ENCODE results near the gene CSTPP1.
"Not testable (repeated sequence)": the region's sequence is repeated elsewhere in the genome, so short reads cannot be mapped to it uniquely, and the experiment has no call there.

The CSTPP1 gene

GRCh38 chr11:47182380-47182779 is 245.8 kb downstream of the CSTPP1 start:
- Histone ChIP-seq H3K9me3 (no peaks in the 10 kb centered on the region), H3K4me3 (no peak overlapping the region), H3K27me3 (ENCODE audit: low read depth) (no peaks in the 10 kb centered on the region), H3K36me3 (replicated peaks) (peaks cover 24% of the 10 kb centered on the region), H3K4me1 (peaks cover 16% of the 10 kb centered on the region)
- no peak for DNase-seq (ENCODE audit: low spot score in 2 of 2)
- in situ Hi-C loops (cut with MboI; ENCODE audit: low sequenced_read_pairs), result no loop called here

GRCh38 chr11:47183031-47183856 is 246.7 kb downstream of the CSTPP1 start:
- no peak for DNase-seq (ENCODE audit: low spot score in 2 of 2)
- Histone ChIP-seq H3K4me3 (no peak overlapping the region), H3K27me3 (ENCODE audit: low read depth) (no peaks in the 10 kb centered on the region), H3K36me3 (replicated peaks) (peaks cover 19% of the 10 kb centered on the region), H3K9me3 (no peaks in the 10 kb centered on the region), H3K4me1 (peaks cover 17% of the 10 kb centered on the region)
- in situ Hi-C loops (cut with MboI; ENCODE audit: low sequenced_read_pairs), result no loop called here

- no peak overlapping the region for H3K4me3 ChIP-seq
- H3K9me3 ChIP-seq, result no peaks in the 10 kb centered on the region
- DNase-seq (ENCODE audit: low spot score in 2 of 2), result no peak
- H3K4me1 ChIP-seq, result peaks cover 17% of the 10 kb centered on the region
- in situ Hi-C loops (cut with MboI; ENCODE audit: low sequenced_read_pairs), result no loop called here
- peaks cover 14% of the 10 kb centered on the region for H3K36me3 ChIP-seq (replicated peaks)
- H3K27me3 ChIP-seq (ENCODE audit: low read depth), result no peaks in the 10 kb centered on the region
These were observed 247.4 kb downstream of the CSTPP1 start for GRCh38 chr11:47183969-47184368.

GRCh38 chr11:47184711-47185304 is 248.2 kb downstream of the CSTPP1 start:
- in situ Hi-C loops (cut with MboI; ENCODE audit: low sequenced_read_pairs), result no loop called here
- H3K36me3 ChIP-seq (replicated peaks), result peaks cover 6% of the 10 kb centered on the region
- peaks cover 17% of the 10 kb centered on the region for H3K4me1 ChIP-seq
- peak overlapping the region; percentile 75 for H3K4me3 ChIP-seq
- no peak for DNase-seq (ENCODE audit: low spot score in 2 of 2)
- H3K27me3 ChIP-seq (ENCODE audit: low read depth), result no peaks in the 10 kb centered on the region
- no peaks in the 10 kb centered on the region for H3K9me3 ChIP-seq

GRCh38 chr11:47185305-47186075 is 248.9 kb downstream of the CSTPP1 start:
- peak; percentile 73 to 88 for DNase-seq (ENCODE audit: low spot score in 2 of 2)
- H3K36me3 ChIP-seq (replicated peaks), result peaks cover 5% of the 10 kb centered on the region
- in situ Hi-C loops (cut with MboI; ENCODE audit: low sequenced_read_pairs), result no loop called here
- H3K27me3 ChIP-seq (ENCODE audit: low read depth), result no peaks in the 10 kb centered on the region
- H3K9me3 ChIP-seq, result no peaks in the 10 kb centered on the region
- H3K4me3 ChIP-seq, result peak overlapping the region; percentile 75
- H3K4me1 ChIP-seq, result peaks cover 17% of the 10 kb centered on the region

- peaks cover 17% of the 10 kb centered on the region for H3K4me1 ChIP-seq
- H3K36me3 ChIP-seq (replicated peaks), result peaks cover 4% of the 10 kb centered on the region
- in situ Hi-C loops (cut with MboI; ENCODE audit: low sequenced_read_pairs), result no loop called here
- peak; percentile 43 to 80 for DNase-seq (ENCODE audit: low spot score in 2 of 2)
- H3K9me3 ChIP-seq, result no peaks in the 10 kb centered on the region
- peak within 1 kb of the TSS; percentile 75 for H3K4me3 ChIP-seq
- H3K27me3 ChIP-seq (ENCODE audit: low read depth), result no peaks in the 10 kb centered on the region
These were observed 249.6 kb downstream of the CSTPP1 start, which contains the start of gene PACSIN3 for GRCh38 chr11:47186076-47186699. Gene PACSIN3, minus strand, starts transcription at chr11:47186434. Its CDS starts 3,707 bp downstream, at chr11:47182727.

GRCh38 chr11:47186700-47187695 is 250.4 kb downstream of the CSTPP1 start:
- H3K4me1 ChIP-seq, result peaks cover 17% of the 10 kb centered on the region
- peak; percentile 65 to 85 for DNase-seq (ENCODE audit: low spot score in 2 of 2)
- no peaks in the 10 kb centered on the region for H3K27me3 ChIP-seq (ENCODE audit: low read depth)
- no peaks in the 10 kb centered on the region for H3K9me3 ChIP-seq
- in situ Hi-C loops (cut with MboI; ENCODE audit: low sequenced_read_pairs), result no loop called here
- H3K36me3 ChIP-seq (replicated peaks), result no peaks in the 10 kb centered on the region; the same call in 1 of the 2 replicates
- peak overlapping the region; percentile 75 for H3K4me3 ChIP-seq

- Histone ChIP-seq H3K36me3 (replicated peaks) (no peaks in the 10 kb centered on the region; the same call in 1 of the 2 replicates), H3K4me3 (peak overlapping the region; percentile 75), H3K9me3 (no peaks in the 10 kb centered on the region), H3K27me3 (ENCODE audit: low read depth) (no peaks in the 10 kb centered on the region), H3K4me1 (peaks cover 17% of the 10 kb centered on the region)
- in situ Hi-C loops (cut with MboI; ENCODE audit: low sequenced_read_pairs), result no loop called here
- DNase-seq (ENCODE audit: low spot score in 2 of 2), result no peak
These were observed 251.2 kb downstream of the CSTPP1 start for GRCh38 chr11:47187723-47188122.

GRCh38 chr11:47188259-47188658 is 251.7 kb downstream of the CSTPP1 start:
- H3K4me1 ChIP-seq, result peaks cover 17% of the 10 kb centered on the region
- no peaks in the 10 kb centered on the region; the same call in 1 of the 2 replicates for H3K36me3 ChIP-seq (replicated peaks)
- H3K9me3 ChIP-seq, result no peaks in the 10 kb centered on the region

GRCh38 chr11:47189100-47189834 is 252.7 kb downstream of the CSTPP1 start:
- DNase-seq (ENCODE audit: low spot score in 2 of 2), result no peak
- Histone ChIP-seq H3K27me3 (ENCODE audit: low read depth) (no peaks in the 10 kb centered on the region), H3K4me1 (peaks cover 17% of the 10 kb centered on the region), H3K4me3 (no peak overlapping the region), H3K9me3 (no peaks in the 10 kb centered on the region), H3K36me3 (replicated peaks) (no peaks in the 10 kb centered on the region; the same call in 1 of the 2 replicates)
- in situ Hi-C loops (cut with MboI; ENCODE audit: low sequenced_read_pairs), result no loop called here

More at GRCh38 chr11:47188259-47188658, 251.7 kb downstream of the CSTPP1 start:
- Histone ChIP-seq H3K27me3 (ENCODE audit: low read depth) (no peaks in the 10 kb centered on the region), H3K4me3 (no peak overlapping the region)
- DNase-seq (ENCODE audit: low spot score in 2 of 2), result no peak
- in situ Hi-C loops (cut with MboI; ENCODE audit: low sequenced_read_pairs), result no loop called here

GRCh38 chr11:47191137-47191536 is 254.6 kb downstream of the CSTPP1 start:
- H3K4me3 ChIP-seq; H3K27me3 ChIP-seq (ENCODE audit: low read depth); DNase-seq (ENCODE audit: low spot score in 2 of 2); in situ Hi-C loops (cut with MboI; ENCODE audit: low sequenced_read_pairs); H3K9me3 ChIP-seq; H3K36me3 ChIP-seq (replicated peaks): not testable (repeated sequence)
- H3K4me1 ChIP-seq, result peaks cover 12% of the 10 kb centered on the region

GRCh38 chr11:47192111-47192510 is 255.6 kb downstream of the CSTPP1 start:
- in situ Hi-C loops (cut with MboI; ENCODE audit: low sequenced_read_pairs), result no loop called here
- H3K27me3 ChIP-seq (ENCODE audit: low read depth), result no peaks in the 10 kb centered on the region
- H3K9me3 ChIP-seq, result no peaks in the 10 kb centered on the region
- DNase-seq (ENCODE audit: low spot score in 2 of 2), result no peak
- H3K4me3 ChIP-seq, result no peak overlapping the region
- H3K4me1 ChIP-seq, result peaks cover 6% of the 10 kb centered on the region; the same call in 1 of the 2 replicates
- no peaks in the 10 kb centered on the region for H3K36me3 ChIP-seq (replicated peaks)

Data from HAP-1 (cell line).